Cardiac fibroblast (primary cell): ENCODE measurements around the gene ALKBH4.
A peak's percentile ranks its signal among the peaks of the same experiment; 100 is the strongest.
"Not testable (repeated sequence)": the region's sequence is repeated elsewhere in the genome, so short reads cannot be mapped to it uniquely, and the experiment has no call there.

Source experiments
- DNase-seq, 2 donors: peaks; one replicate each; pipeline versions ENCODE4 v3.0.0 to v3.0.0-alpha.2; 2010; ENCODE audit warnings: low read depth in 2 of 2
- H3K4me3 ChIP-seq, 2 donors: replicated peaks in 1 of 2; 1 replicate in 1 of 2; 2 replicates in 1 of 2; pipeline ENCODE4 v1.5.1; 2011; ENCODE audit warnings: low read depth in 2 of 2, low read length in 2 of 2, mild to moderate bottlenecking in 2 of 2, moderate library complexity in 1 of 2
- TF ChIP-seq, protein P1 (sequence below): IDR thresholded peaks from one replicate; pipeline ENCODE4 v1.5.1; 2011; ENCODE audit warnings: low read depth, mild to moderate bottlenecking, low read length, inconsistent platforms

Gene ALKBH4

DNA sequence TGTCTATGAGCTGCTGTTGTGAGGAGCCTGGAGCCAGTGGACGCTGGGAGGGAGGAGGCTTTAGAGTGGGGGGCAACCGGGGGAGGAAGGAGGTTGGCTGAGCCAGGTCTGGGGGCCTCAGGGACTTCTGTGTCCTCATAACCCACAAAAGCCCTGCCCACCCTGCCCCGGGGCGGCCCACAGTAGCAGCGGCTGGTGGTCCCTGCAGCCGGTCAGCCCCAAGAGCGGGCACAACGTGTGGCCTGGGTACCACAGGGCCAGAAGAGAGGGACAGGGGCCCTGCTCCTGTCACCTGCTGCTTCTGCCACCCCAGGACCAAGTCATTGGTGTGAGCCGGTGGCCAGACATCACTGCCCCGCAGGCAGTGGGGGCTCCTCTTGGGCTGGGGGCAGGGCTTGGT is 17.3 kb upstream of the ALKBH4 start:
- not testable (repeated sequence) for H3K4me3 ChIP-seq, DNase-seq

DNA sequence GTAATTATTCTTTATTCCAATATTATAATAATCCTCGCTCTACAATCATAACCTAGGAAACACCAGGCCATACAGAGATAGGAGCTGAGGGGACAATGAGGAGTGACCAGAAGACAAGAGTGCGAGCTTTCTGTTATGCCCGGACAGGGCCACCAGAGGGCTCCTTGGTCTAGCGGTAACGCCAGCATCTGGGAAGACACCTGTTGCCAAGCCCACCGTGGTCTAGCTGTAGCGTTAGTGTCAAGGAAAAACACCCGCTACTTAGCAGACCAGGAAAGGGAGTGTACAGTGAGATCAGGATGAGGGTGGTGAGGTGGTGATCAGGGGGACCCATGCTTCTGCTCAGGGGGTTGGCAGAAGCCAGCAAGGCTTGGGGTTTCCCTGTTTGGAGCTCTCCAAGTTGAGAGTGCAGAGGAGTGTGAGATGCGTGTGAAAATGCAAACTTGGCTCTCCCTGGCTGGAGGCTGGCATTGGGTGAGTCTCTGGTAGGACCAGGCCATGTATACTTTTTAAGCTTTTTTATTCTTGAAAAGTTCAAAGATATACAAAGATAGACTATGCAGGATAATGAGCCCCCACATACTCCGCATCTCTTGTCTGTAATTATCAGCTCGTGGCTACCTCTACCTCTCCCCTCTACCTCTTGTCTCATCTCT is 15.4 kb upstream of the ALKBH4 start:
- DNase-seq, H3K4me3 ChIP-seq: not testable (repeated sequence)
- TF ChIP-seq, protein P1, sequence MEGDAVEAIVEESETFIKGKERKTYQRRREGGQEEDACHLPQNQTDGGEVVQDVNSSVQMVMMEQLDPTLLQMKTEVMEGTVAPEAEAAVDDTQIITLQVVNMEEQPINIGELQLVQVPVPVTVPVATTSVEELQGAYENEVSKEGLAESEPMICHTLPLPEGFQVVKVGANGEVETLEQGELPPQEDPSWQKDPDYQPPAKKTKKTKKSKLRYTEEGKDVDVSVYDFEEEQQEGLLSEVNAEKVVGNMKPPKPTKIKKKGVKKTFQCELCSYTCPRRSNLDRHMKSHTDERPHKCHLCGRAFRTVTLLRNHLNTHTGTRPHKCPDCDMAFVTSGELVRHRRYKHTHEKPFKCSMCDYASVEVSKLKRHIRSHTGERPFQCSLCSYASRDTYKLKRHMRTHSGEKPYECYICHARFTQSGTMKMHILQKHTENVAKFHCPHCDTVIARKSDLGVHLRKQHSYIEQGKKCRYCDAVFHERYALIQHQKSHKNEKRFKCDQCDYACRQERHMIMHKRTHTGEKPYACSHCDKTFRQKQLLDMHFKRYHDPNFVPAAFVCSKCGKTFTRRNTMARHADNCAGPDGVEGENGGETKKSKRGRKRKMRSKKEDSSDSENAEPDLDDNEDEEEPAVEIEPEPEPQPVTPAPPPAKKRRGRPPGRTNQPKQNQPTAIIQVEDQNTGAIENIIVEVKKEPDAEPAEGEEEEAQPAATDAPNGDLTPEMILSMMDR: peak; percentile 46

GRCh38 chr7:102479209-102479584 is 14.5 kb upstream of the ALKBH4 start:
- not testable (repeated sequence) for H3K4me3 ChIP-seq, DNase-seq

DNA sequence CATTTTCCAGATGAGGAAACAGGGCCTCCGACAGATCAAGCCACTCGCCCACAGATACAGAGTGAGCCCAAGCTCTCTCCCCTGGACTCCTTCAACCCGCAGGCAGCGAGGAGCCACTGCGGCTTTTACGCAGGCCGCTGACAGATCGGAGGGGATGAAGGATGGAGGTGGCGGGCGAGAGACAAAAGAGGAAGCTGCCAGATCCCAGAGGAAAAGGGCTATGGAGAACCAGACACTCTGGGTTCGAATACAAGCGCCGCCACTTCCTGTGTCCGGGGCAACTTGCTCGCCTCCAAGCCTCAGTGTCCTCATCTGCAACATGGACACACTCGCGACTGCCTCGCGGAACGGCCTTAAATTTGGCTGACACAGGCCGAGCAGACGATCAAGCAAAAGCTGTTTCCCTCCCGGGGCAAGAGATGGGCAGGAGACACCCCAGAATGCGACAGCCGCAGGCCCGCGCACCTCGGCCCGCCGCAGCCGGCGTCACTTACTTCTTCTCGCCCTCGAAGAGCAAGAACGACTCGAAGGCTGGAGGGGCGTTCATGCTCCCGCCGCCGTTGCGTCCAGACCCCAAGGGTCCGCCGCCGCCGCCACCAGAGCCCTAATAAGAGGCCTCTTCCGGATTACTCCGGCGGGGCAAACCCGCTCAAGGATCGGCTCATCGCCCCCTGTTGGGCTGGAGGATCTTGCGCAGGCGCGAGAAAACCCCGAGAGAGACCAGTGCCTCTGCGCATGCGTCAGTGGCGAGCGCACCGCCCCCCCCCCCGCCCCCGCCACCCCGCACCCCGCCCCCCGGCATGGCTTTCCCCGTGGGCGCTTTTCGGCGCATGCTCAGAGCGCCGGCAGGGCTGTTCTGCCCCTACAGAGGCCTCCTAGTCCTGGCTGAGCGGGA is 13.9 kb upstream of the ALKBH4 start, which contains the start of gene POLR2J:
TSS of gene POLR2J (minus strand) at position 609 of the 895 bp plus-strand sequence. CDS start at position 547, 62 bp downstream.
- H3K4me3 ChIP-seq: peak within 1 kb of the TSS; percentile 40 to 48
- TF ChIP-seq, protein P1: peak; percentile 25
- DNase-seq: peak; percentile 59 to 79

DNA sequence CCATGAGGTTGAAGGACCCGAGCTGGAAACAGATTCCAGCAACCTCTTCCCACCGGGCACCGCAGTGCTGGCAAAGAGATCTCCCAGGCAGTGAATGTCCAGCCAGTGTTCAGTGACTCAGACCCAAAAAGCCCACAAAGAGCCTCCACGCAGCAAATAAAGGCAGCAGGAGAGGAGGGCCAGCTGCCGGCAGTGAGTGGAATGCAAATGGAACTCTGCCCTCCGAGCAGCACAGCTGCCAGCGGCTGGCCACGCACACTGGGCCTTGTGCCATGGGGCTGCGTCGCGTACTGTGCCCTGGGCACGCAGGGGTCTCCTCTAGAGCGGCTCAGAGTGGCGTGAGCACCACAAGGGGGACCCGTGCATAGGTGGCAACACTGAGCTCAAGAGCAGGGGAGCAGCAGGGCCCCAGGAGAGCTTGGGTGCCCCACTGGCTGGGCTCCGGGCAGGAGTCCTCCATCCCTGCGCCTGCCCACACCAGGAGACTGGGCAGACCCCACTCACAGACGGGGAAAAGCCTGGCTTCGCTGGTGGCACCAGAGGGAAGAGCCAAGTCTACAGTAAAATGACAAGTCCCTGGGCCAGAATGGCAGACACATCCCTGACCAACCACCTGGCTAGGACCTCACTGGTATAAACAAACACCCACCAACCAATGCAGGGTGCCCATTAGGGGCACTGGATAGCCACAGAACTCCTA is 10.2 kb upstream of the ALKBH4 start:
- H3K4me3 ChIP-seq, DNase-seq: not testable (repeated sequence)

- DNase-seq, H3K4me3 ChIP-seq: not testable (repeated sequence)
Measured at GRCh38 chr7:102474116-102474515, 9.5 kb upstream of the ALKBH4 start.

DNA sequence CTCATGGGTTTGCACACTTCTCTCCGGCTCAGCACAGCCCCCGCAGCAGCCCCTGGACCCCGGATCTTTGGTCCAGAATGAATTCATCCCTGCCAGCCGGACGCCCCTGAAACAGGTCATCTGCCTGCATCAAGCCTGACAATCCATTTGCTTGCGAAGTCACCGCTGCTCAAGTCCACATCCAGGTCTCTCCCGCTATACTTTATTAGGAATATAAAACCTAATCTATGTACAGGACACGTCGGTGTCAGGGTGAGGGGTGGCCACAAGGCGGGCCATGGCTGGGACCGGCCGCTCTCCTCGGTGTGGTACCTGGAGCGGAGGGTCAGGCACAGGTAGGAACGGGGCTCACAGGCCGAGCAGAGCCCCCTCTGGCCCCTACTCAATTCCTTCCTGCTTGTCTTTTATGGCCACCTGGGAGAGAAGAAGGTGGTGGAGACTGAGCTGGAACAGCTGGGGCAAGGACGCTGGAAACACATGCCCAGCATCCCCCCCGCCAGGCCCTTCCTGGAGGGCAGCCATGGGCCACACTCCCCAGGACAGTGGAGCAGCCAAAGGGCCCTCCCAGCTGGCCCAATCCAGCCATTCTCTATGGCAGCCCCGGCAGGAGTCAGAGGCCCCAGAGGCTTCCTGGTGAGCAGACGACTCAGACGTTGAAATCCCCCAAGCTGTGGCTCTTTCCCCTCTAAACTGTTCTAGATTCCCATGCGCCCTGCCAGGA is 8.8 kb upstream of the ALKBH4 start:
- no peak overlapping the region for H3K4me3 ChIP-seq
- TF ChIP-seq, protein P1: no peak

DNA sequence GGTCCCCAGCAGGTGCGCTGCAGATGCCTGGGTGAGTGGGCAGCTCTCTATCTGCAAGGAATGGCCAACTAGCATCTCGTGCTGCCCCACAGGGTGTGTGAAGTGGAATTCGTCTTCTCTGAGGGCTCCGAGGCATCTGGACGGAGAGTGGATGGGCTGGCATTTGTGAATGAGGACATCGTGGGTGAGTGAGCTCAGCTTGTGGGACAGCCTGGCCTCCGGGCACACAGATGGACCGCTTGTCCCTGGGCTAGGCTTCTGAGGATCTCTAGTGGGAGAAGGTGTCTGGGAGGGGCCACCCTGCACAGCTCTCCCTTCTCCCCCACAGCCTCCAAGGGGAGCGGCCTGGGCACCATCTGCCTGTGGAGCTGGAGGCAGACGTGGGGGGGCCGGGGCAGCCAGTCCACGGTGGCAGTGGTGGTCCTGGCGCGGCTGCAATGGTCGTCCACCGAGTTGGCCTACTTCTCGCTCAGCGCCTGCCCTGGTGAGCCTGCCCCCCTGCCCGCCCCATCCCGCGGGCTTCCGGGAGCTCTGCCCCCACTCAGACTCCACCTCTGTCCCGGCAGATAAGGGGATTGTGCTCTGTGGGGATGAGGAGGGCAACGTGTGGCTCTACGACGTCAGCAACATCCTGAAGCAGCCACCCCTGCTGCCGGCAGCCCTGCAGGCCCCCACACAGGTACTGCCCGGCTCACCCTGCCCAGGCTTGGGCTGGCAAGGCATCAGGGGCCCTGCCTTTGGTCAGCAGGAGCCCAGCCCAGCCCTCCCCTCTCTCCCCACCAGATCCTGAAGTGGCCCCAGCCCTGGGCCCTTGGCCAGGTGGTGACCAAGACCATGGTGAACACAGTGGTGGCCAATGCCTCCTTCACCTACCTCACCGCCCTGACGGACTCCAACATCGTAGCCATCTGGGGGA is 7.7 kb upstream of the ALKBH4 start:
- no peak for DNase-seq
- H3K4me3 ChIP-seq: no peak overlapping the region
- TF ChIP-seq, protein P1: no peak

More for the DNA sequence above, 8.8 kb upstream of the ALKBH4 start:
- no peak for DNase-seq
